Measurements from ENCODE around the gene MLF2. TPM values are rescaled to one million over a fixed set of nuclear protein-coding genes. Genes with fewer than 3 reads are reported as not detected.

The MLF2 gene
- total RNA-seq, 6 experiments from 2014 or later, result 104 to 185 (median 134) TPM

DNA sequence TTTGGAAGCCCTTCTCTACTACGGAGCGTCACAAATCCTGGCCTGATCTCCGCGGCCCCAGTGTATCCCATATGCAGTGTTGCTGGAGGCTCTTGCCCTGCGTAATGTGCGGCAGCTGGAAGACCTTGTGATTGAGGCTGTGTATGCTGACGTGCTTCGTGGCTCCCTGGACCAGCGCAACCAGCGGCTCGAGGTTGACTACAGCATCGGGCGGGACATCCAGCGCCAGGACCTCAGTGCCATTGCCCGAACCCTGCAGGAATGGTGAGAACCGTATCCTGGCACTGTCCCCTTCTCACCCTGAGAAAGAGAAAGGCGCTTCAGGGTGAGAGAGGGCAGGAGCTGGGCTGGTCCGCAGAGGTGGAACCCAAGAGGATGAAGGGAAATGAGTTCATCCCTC is 23.8 kb downstream of the MLF2 start:
- DNase-seq (no peak), ATAC-seq (no peak)
- Histone ChIP-seq H3K9me3 (no peaks in the 10 kb centered on the region), H3K4me3 (no peak overlapping the region), H3K4me1 (peaks cover 0 to 7% (median 0%) of the 10 kb centered on the region in 4 donors), H3K27me3 (no peaks in the 10 kb centered on the region), H3K36me3 (peaks cover 0 to 49% (median 11%) of the 10 kb centered on the region in 4 donors), H3K27ac (no peak overlapping the region)
- 88% methylated on average over 2 of the region's 18 CpGs for WGBS (ENCODE audit: insufficient coverage, low coverage, low lambda C conversion rate, missing lambda C conversion rate)
- intact Hi-C loops (cut with DNase I), result loop anchor here (10.0 kb wide), 2 partner anchors 64 to 74 kb away; partner anchors contain the start of gene ING4 (in 1 of the 2)
- TF ChIP-seq, protein P1, sequence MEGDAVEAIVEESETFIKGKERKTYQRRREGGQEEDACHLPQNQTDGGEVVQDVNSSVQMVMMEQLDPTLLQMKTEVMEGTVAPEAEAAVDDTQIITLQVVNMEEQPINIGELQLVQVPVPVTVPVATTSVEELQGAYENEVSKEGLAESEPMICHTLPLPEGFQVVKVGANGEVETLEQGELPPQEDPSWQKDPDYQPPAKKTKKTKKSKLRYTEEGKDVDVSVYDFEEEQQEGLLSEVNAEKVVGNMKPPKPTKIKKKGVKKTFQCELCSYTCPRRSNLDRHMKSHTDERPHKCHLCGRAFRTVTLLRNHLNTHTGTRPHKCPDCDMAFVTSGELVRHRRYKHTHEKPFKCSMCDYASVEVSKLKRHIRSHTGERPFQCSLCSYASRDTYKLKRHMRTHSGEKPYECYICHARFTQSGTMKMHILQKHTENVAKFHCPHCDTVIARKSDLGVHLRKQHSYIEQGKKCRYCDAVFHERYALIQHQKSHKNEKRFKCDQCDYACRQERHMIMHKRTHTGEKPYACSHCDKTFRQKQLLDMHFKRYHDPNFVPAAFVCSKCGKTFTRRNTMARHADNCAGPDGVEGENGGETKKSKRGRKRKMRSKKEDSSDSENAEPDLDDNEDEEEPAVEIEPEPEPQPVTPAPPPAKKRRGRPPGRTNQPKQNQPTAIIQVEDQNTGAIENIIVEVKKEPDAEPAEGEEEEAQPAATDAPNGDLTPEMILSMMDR (IDR thresholded peaks at IDR 0.05), result no peak

DNA sequence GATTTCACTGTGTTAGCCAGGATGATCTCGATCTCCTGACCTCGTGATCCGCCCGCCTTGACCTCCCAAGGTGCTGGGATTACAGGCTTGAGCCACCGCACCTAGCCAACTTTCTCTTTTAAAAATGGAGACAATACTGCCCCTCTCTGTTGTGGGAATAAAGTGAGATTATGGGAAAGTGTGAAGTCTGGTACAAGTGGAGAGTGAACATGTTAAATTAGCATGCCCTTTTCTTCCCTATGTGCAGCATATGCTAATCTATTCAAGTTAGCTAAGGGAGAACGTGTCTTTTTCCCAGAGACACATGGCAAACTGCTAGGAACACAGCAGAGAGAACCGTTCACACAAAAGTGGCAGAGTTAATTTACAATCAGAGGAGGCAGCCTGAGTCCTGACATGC is 27.6 kb downstream of the MLF2 start:
- ATAC-seq, result no peak
- Histone ChIP-seq H3K4me3 (no peak overlapping the region), H3K9me3 (no peaks in the 10 kb centered on the region), H3K27me3 (no peaks in the 10 kb centered on the region), H3K36me3 (peaks cover 0 to 30% (median 4%) of the 10 kb centered on the region in 4 donors), H3K27ac (no peak overlapping the region), H3K4me1 (peaks cover 0 to 13% (median 0%) of the 10 kb centered on the region in 4 donors)
- TF ChIP-seq POLR2A (IDR thresholded peaks at IDR 0.05), result no peak
- TF ChIP-seq, protein P1 (IDR thresholded peaks at IDR 0.05), result no peak
- intact Hi-C loops (cut with DNase I), result loop anchor here (10.0 kb wide), 2 partner anchors 61 to 71 kb away; partner anchors contain the start of gene ING4 (in 1 of the 2)
- 86% methylated on average over 7 of the region's 7 CpGs for WGBS (ENCODE audit: insufficient coverage, low coverage, low lambda C conversion rate, missing lambda C conversion rate)
- no peak for DNase-seq

DNA sequence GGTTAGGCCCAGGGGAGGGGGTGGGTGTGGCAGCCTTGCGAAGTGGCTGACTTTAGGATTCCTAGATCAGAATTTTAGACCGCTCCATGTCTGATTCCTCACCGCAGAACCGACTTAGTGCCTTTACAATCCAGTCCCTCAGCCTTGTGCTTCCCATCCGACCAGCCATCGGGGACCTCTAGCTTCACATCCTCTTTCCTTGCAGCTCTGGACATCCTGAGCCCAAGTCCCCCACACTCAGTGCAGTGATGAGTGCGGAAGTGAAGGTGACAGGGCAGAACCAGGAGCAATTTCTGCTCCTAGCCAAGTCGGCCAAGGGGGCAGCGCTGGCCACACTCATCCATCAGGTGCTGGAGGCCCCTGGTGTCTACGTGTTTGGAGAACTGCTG is 28.5 kb downstream of the MLF2 start:
- Histone ChIP-seq H3K27me3 (no peaks in the 10 kb centered on the region), H3K27ac (peak overlapping the region; percentile 58 to 82 (median 79)), H3K4me3 (peak overlapping the region; percentile 55 to 74 (median 68)), H3K4me1 (peaks cover 0 to 13% (median 0%) of the 10 kb centered on the region in 4 donors), H3K9me3 (no peaks in the 10 kb centered on the region), H3K36me3 (peaks cover 0 to 21% (median 2%) of the 10 kb centered on the region in 4 donors)
- ATAC-seq (peak; percentile 3 to 17 (median 12)), DNase-seq (no peak)
- intact Hi-C loops (cut with DNase I), result loop anchor here (10.0 kb wide), 2 partner anchors 60 to 70 kb away; partner anchors contain the start of gene ING4 (in 1 of the 2)
- TF ChIP-seq POLR2A (IDR thresholded peaks at IDR 0.05), result no peak
- TF ChIP-seq, protein P1 (IDR thresholded peaks at IDR 0.05), result no peak
- 15% methylated on average over 8 of the region's 10 CpGs for WGBS (ENCODE audit: insufficient coverage, low coverage, low lambda C conversion rate, missing lambda C conversion rate)

DNA sequence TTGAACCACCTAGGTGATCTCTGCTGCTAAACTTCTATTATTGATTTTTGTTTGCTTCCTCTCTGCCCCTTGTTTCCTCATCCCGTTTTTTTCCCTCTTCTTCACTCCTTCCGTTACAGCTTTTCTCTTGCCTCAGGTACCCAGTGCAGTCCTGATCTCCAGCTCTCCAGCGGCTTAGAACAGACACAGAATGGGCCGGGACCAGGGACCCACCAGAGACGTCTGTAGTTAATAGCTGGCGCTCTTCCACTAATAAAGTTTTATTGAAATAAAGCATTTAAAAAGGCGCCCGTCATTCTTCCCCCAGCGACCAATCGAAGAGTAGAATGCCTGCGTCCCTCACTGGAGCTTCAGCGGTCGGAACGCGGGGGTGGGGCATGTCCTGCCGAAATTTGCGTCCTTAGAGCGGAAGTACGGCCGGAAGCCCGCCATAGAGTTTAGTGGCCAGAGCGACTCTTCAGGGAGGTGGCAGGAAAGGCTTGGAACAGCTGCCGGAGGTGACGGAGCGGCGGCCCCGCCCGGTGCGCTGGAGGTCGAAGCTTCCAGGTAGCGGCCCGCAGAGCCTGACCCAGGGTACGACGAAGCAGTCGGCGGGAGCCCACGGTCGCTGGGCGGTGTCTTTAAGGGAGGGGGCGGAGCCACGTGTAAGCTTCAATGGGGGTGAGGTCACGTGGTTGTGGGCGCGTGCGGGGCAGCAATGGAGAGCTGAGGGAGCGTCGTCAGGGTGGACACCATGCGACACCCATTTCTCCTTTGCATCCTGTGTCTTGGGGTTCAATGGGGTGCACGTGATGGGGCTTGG is 29.1 kb downstream of the MLF2 start, which contains the start of gene COPS7A:
COPS7A (plus strand) TSS at position 440 of the 802 bp plus-strand sequence. CDS start 611 bp downstream, outside the sequence.
- ATAC-seq (peak; percentile 97 to 99 (median 98)), DNase-seq (peak; percentile 98 to 99 (median 99))
- Histone ChIP-seq H3K27ac (peak within 1 kb of the TSS; percentile 58 to 82 (median 79)), H3K4me3 (peak within 1 kb of the TSS; percentile 55 to 74 (median 68)), H3K36me3 (peaks cover 0 to 15% (median 0%) of the 10 kb centered on the region in 4 donors), H3K9me3 (no peaks in the 10 kb centered on the region), H3K4me1 (peaks cover 0 to 13% (median 0%) of the 10 kb centered on the region in 4 donors), H3K27me3 (no peaks in the 10 kb centered on the region)
- intact Hi-C loops (cut with DNase I), result loop anchor here (10.0 kb wide), 2 partner anchors 59 to 69 kb away; partner anchors contain the start of gene ING4 (in 1 of the 2)
- TF ChIP-seq, protein P1 (IDR thresholded peaks at IDR 0.05), result no peak
- peak; percentile 67 for TF ChIP-seq POLR2A (IDR thresholded peaks at IDR 0.05)
- 0% methylated on average over 16 of the region's 49 CpGs for WGBS (ENCODE audit: insufficient coverage, low coverage, low lambda C conversion rate, missing lambda C conversion rate)
